RWPE1 (cell line): ENCODE measurements around the gene ERC2.

Experiments used
- CTCF ChIA-PET: fragments of 350-600 bp; sonication (Branson Sonifier 250); formaldehyde crosslinking; extraction: SDS; loops from one replicate; lab custom pipeline; 2021; lab: Yijun Ruan, JAX
- POLR2A ChIA-PET: fragments of 400-600 bp; formaldehyde crosslinking; extraction: SDS; loops from one replicate; lab custom pipeline; 2020; ENCODE audit warnings: antibody characterized with exemption; ENCODE audit not compliant: low non-redundant PET; lab: Yijun Ruan, JAX
- DNase-seq: peaks from one replicate; pipeline ENCODE4 v3.0.0; 2012; ENCODE audit warnings: low spot score
- H3K27ac ChIP-seq: fragments of 450-650 bp; 2 replicates; pipeline ENCODE4 v1.5.1; 2017
- CTCF ChIP-seq: fragments of 450-650 bp; conservative IDR thresholded peaks from 2 replicates; pipeline ENCODE4 v1.5.1; 2017; ENCODE audit warnings: low read depth, mild to moderate bottlenecking

ERC2 gene

GRCh38 chr3:55543181-55543614 lies 925.1 kb downstream of the ERC2 start:
- no peak overlapping the region for H3K27ac ChIP-seq
- CTCF ChIA-PET = interaction anchor here (0.5 to 0.7 kb wide), 2 partner anchors 717 to 1882 kb away, joined by 3 to 5 read pairs; no protein-coding TSS in a partner anchor
- POLR2A ChIA-PET = no interaction called here
- no peak for DNase-seq
- no peak for TF ChIP-seq CTCF

GRCh38 chr3:55541456-55541855 lies 926.8 kb downstream of the ERC2 start:
- TF ChIP-seq CTCF = no peak
- no peak overlapping the region for H3K27ac ChIP-seq
- CTCF ChIA-PET = no interaction called here
- POLR2A ChIA-PET = no interaction called here
- DNase-seq = no peak

DNA sequence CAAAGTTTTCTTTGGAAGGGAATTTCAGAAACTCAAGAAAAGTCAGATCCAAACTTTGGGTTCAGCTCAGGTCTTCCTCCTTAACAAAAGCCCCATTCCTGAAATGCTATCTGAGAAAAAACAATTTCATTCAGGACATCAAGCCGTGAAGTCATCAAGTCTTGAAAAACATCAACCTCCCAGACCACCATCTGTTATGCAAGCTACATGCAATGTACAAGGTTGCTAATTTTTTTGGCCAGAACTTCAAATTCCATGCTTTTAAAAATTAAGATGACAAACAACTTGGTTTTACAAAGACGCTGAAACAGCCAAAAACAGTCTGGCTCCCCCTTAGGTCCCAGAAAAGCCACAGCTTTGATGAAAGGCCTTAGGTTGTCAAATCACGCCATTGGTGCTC lies 927.3 kb downstream of the ERC2 start:
- ChIA-PET CTCF (interaction anchor here (0.6 kb wide), 1 partner anchor 1455 kb away, joined by 5 read pairs; no protein-coding TSS in a partner anchor), POLR2A (no interaction called here)
- no peak for TF ChIP-seq CTCF
- no peak overlapping the region for H3K27ac ChIP-seq
- DNase-seq = no peak

- DNase-seq = no peak
- ChIA-PET CTCF (interaction anchor here (0.6 kb wide), 1 partner anchor 1455 kb away, joined by 5 read pairs; no protein-coding TSS in a partner anchor), POLR2A (no interaction called here)
- no peak overlapping the region for H3K27ac ChIP-seq
- TF ChIP-seq CTCF = no peak
These were observed 927.7 kb downstream of the ERC2 start for GRCh38 chr3:55540579-55540978.

- POLR2A ChIA-PET = no interaction called here
- CTCF ChIA-PET = no interaction called here
- no peak for DNase-seq
- H3K27ac ChIP-seq = no peak overlapping the region
- no peak for TF ChIP-seq CTCF
These were observed 930.1 kb downstream of the ERC2 start for GRCh38 chr3:55538158-55538557.

GRCh38 chr3:55537563-55537962 lies 930.7 kb downstream of the ERC2 start:
- DNase-seq = no peak
- POLR2A ChIA-PET = no interaction called here

More at GRCh38 chr3:55537563-55537962, 930.7 kb downstream of the ERC2 start:
- no peak for TF ChIP-seq CTCF
- CTCF ChIA-PET = interaction anchor here (0.6 kb wide), 1 partner anchor 188 kb away, joined by 3 read pairs; no protein-coding TSS in a partner anchor
- no peak overlapping the region for H3K27ac ChIP-seq
